K562 (cell line): Measurements from ENCODE around the gene ANKRD11. TPM values are rescaled to one million over a fixed set of nuclear protein-coding genes. Genes with fewer than 3 reads are reported as not detected.
A peak's percentile ranks its signal among the peaks of the same experiment; 100 is the strongest.

ENCODE experiments used
- ATAC-seq: fragments of 200-7000 bp; cut with Tn5 transposase; 3 replicates; pipeline ENCODE4 v1.9.1; 2020; ENCODE audit warnings: moderate library complexity
- BruUV-seq: library from RNA; stranded (reverse); fragments of 400-500 nt; replicated peaks from 2 replicates; lab custom pipeline; 2021; lab: Mats Ljungman, UMichigan
- CTCF ChIA-PET: fragments of 300-600 bp; formaldehyde crosslinking; extraction: SDS; loops from one replicate; lab custom pipeline; 2021; ENCODE audit warnings: low intra/inter-chr PET ratio; lab: Yijun Ruan, JAX
- POLR2A ChIA-PET: fragments of 300-600, 350-650 bp; sonication (Branson Sonifier 250); formaldehyde crosslinking; extraction: SDS; loops from one replicate; lab custom pipeline; 2021; ENCODE audit warnings: antibody characterized with exemption, inconsistent platforms; lab: Yijun Ruan, JAX
- DNase-seq, 4 experiments: peaks; one replicate each; pipeline versions ENCODE4 v3.0.0 to v3.0.0-alpha.2; 2011 to 2018; ENCODE audit warnings: low spot score in 3 of 4, mixed read lengths in 3 of 4; ENCODE audit errors: extremely low read depth in 1 of 4
- FAIRE-seq: peaks from 2 replicates; lab custom pipeline; 2011; peaks lifted over from hg19 to GRCh38; lab: Jason Lieb, UNC
- H2AFZ ChIP-seq: 2 replicates; pipeline ENCODE4 v1.6.0; 2011; ENCODE audit warnings: low read depth, low read length, control low read depth, inconsistent platforms
- H3K27ac ChIP-seq: fragments of 200-600 bp; 3 replicates; pipeline ENCODE4 v1.8.0; 2011; ENCODE audit warnings: low read depth, mild to moderate bottlenecking, control low read depth, inconsistent platforms, low read length, moderate library complexity, mixed read lengths; ENCODE audit errors: extremely low read depth
- H3K27me3 ChIP-seq, 2 experiments: fragments of 300-600 bp in 1 of 2; 2 replicates in 1 of 2; 3 replicates in 1 of 2; pipeline versions ENCODE4 v1.6.0 to v1.8.0; 2011; ENCODE audit warnings: inconsistent platforms in 2 of 2, low read length in 2 of 2, mild to moderate bottlenecking in 1 of 2, mixed read lengths in 1 of 2, moderate library complexity in 1 of 2; ENCODE audit not compliant: control insufficient read depth in 2 of 2, insufficient read depth in 2 of 2
- H3K36me3 ChIP-seq: fragments of 300-600 bp; 3 replicates; pipeline ENCODE4 v1.8.0; 2011; ENCODE audit warnings: mild to moderate bottlenecking, low read length, inconsistent platforms; ENCODE audit not compliant: control insufficient read depth, insufficient read depth
- H3K4me1 ChIP-seq, 2 experiments: fragments of 200-600 bp in 1 of 2; replicated peaks in 1 of 2; 2 replicates in 1 of 2; 3 replicates in 1 of 2; pipeline versions ENCODE4 v1.5.1 to v1.8.0; 2011; ENCODE audit warnings: inconsistent platforms in 2 of 2, low read length in 2 of 2, mild to moderate bottlenecking in 1 of 2, mixed read lengths in 1 of 2, moderate library complexity in 1 of 2; ENCODE audit not compliant: control insufficient read depth in 2 of 2, insufficient read depth in 2 of 2
- H3K4me2 ChIP-seq: 2 replicates; pipeline ENCODE4 v1.6.1; 2011; ENCODE audit warnings: low read length, control low read depth, inconsistent platforms, mixed read lengths; ENCODE audit not compliant: insufficient read depth
- H3K4me3 ChIP-seq: fragments of 200-600 bp; sonication (generic), shearing (Covaris generic); 2 replicates; pipeline ENCODE4 v1.5.1; 2016; ENCODE audit warnings: control low read depth, inconsistent platforms
- H3K79me2 ChIP-seq: fragments of 200-600 bp; 3 replicates; pipeline ENCODE4 v1.8.0; 2011; ENCODE audit warnings: low read length, inconsistent platforms; ENCODE audit not compliant: control insufficient read depth, insufficient read depth
- H3K9ac ChIP-seq, 2 experiments: 2 replicates each; pipeline versions ENCODE4 v1.6.0 to v1.6.1; 2011; ENCODE audit warnings: low read depth in 2 of 2, low read length in 2 of 2, control low read depth in 1 of 2, inconsistent platforms in 1 of 2, mild to moderate bottlenecking in 1 of 2, mixed read lengths in 1 of 2; ENCODE audit not compliant: insufficient read depth in 1 of 2
- H3K9me1 ChIP-seq: one replicate; pipeline ENCODE4 v1.6.0; 2011; ENCODE audit warnings: inconsistent platforms, mild to moderate bottlenecking, low read length, moderate library complexity; ENCODE audit not compliant: control insufficient read depth, insufficient read depth
- H3K9me3 ChIP-seq: replicated peaks from 2 replicates; pipeline ENCODE4 v1.5.1; 2011; ENCODE audit warnings: low read depth, low read length, inconsistent platforms; ENCODE audit not compliant: control insufficient read depth, insufficient read depth
- H4K20me1 ChIP-seq: replicated peaks from 2 replicates; pipeline ENCODE4 v1.6.1; 2011; ENCODE audit warnings: low read length, inconsistent platforms, mixed read lengths; ENCODE audit not compliant: control insufficient read depth, insufficient read depth
- ATF3 ChIP-seq, 2 experiments: fragments of 450-650 bp in 1 of 2; sonication (generic) in 1 of 2; formaldehyde crosslinking in 1 of 2; IDR thresholded peaks in 1 of 2; conservative IDR thresholded peaks in 1 of 2; 2 replicates each; pipeline versions ENCODE4 v1.6.1 to v1.8.1; 2016 to 2023; ENCODE audit warnings: mild to moderate bottlenecking in 2 of 2, moderate library complexity in 2 of 2, inconsistent platforms in 1 of 2, missing genetic modification reagents in 1 of 2
- CHD1 ChIP-seq: fragments of 200-600 bp; sonication (generic); IDR thresholded peaks from one replicate; pipeline ENCODE4 v1.6.1; 2012; ENCODE audit warnings: mild to moderate bottlenecking, moderate library complexity, low read length, inconsistent platforms
- DNMT1 ChIP-seq: fragments of 450-650 bp; IDR thresholded peaks from 2 replicates; pipeline ENCODE4 v1.6.1; 2016; ENCODE audit warnings: antibody characterized with exemption, mild to moderate bottlenecking
- FOXP4 ChIP-seq: sonication (generic); formaldehyde crosslinking; IDR thresholded peaks from 2 replicates; pipeline ENCODE4 v1.8.0; 2022; ENCODE audit warnings: mild to moderate bottlenecking, missing genetic modification reagents, borderline replicate concordance
- HDAC1 ChIP-seq, 2 experiments: fragments of 450-650 bp; IDR thresholded peaks; 2 replicates each; pipeline ENCODE4 v1.6.1; 2016 to 2017; ENCODE audit warnings: inconsistent platforms in 1 of 2, mild to moderate bottlenecking in 1 of 2, moderate library complexity in 1 of 2
- HMG20A ChIP-seq: fragments of 450-650 bp; formaldehyde crosslinking; conservative IDR thresholded peaks from 2 replicates; pipeline ENCODE4 v1.4.0; 2020; ENCODE audit warnings: mild to moderate bottlenecking, mixed read lengths
- HMG20B ChIP-seq: fragments of 250-450 bp; sonication (Bioruptor Pico); IDR thresholded peaks from 2 replicates; pipeline ENCODE4 v1.5.0; 2021; ENCODE audit warnings: mild to moderate bottlenecking
- JUN ChIP-seq, 2 experiments: sonication (generic) in 1 of 2; formaldehyde crosslinking in 1 of 2; IDR thresholded peaks; 2 replicates each; pipeline versions ENCODE4 v1.6.1 to v1.8.0; 2012 to 2022; ENCODE audit warnings: borderline replicate concordance in 2 of 2, mild to moderate bottlenecking in 2 of 2, improper control_type of control experiment in 1 of 2, low read depth in 1 of 2, low read length in 1 of 2, missing genetic modification reagents in 1 of 2
- RCOR1 ChIP-seq, 2 experiments: IDR thresholded peaks; 2 replicates each; pipeline ENCODE4 v1.6.1; 2012; ENCODE audit warnings: low read depth in 2 of 2, low read length in 2 of 2, borderline replicate concordance in 1 of 2, improper control_type of control experiment in 1 of 2
- SMARCA5 ChIP-seq: fragments of 450-650 bp; IDR thresholded peaks from 2 replicates; pipeline ENCODE4 v1.6.1; 2016
- TEAD2 ChIP-seq: fragments of 450-650 bp; IDR thresholded peaks from 2 replicates; pipeline ENCODE4 v1.6.1; 2016; ENCODE audit warnings: missing genetic modification characterization, control low read depth, missing compliant biosample characterization
- ZNF263 ChIP-seq: sonication (generic); formaldehyde crosslinking; IDR thresholded peaks from 2 replicates; pipeline ENCODE4 v1.8.0; 2022; ENCODE audit warnings: mild to moderate bottlenecking, missing genetic modification reagents, borderline replicate concordance
- ZNF518B ChIP-seq: fragments of 250-450 bp; sonication (Bioruptor Pico); IDR thresholded peaks from 2 replicates; pipeline ENCODE4 v1.5.0; 2021; ENCODE audit warnings: mild to moderate bottlenecking, moderate library complexity
- ZNF717 ChIP-seq: fragments of 250-450 bp; sonication (Bioruptor Pico); IDR thresholded peaks from 2 replicates; pipeline ENCODE4 v1.5.0; 2021
- WGBS: fragments of 100-300 bp; shearing (Covaris generic); methylation state at CpG from one replicate; pipeline ENCODE4 v1.1.6; 2016; ENCODE audit warnings: low coverage, mixed read lengths; ENCODE audit not compliant: insufficient coverage; ENCODE audit errors: missing lambda C conversion rate; 5-methylcytosine and 5-hydroxymethylcytosine counted together
- in situ Hi-C: fragments of 300-500 bp; cut with MboI; formaldehyde crosslinking; loops from 4 replicates; pipeline ENCODE4 v1.15.0; 2018; ENCODE audit warnings: inconsistent platforms, mixed read lengths
- intact Hi-C: fragments of 100-400 bp; cut with micrococcal nuclease; formaldehyde crosslinking; loops from 2 replicates; pipeline ENCODE4 v1.14.2; 2022
- polyA plus RNA-seq, 8 experiments: library from polyadenylated mRNA; depleted of rRNA in 4 of 8; stranded (reverse) in 5 of 8; unstranded in 3 of 8; fragments of >200 nt; fragmentation: Nextera tagmentation in 2 of 8; fragmentation: Illumina TruSeq in 1 of 8; extraction: Ambion mirVana in 2 of 8; extraction: Trizol in 1 of 8; gene quantifications; 2 replicates each; pipeline versions ENCODE4 v1.2.1 to v1.2.3, GENCODE V29; 2011 to 2014; ENCODE audit warnings: inconsistent platforms in 1 of 8, missing spikeins in 1 of 8
- total RNA-seq, 7 experiments: library from RNA; depleted of rRNA in 6 of 7; stranded (reverse); fragments of >200 nt in 6 of 7; fragmentation: Illumina TruSeq in 2 of 7; extraction: Trizol in 2 of 7; gene quantifications; 2 replicates each; pipeline versions ENCODE4 v1.2.1 to v1.2.3, GENCODE V29; 2011 to 2021; ENCODE audit warnings: low replicate concordance in 1 of 7

The ANKRD11 gene
- total and polyA plus RNA-seq, 9 of the 15 experiments (the other 6 are each of a cell fraction or from before 2014, with no cell fraction given) = 4.7 to 126 (median 31.7) TPM

GRCh38 chr16:89365044-89365467 lies 125.3 kb downstream of the ANKRD11 start:
- BruUV-seq = no TSS peak
- Histone ChIP-seq H3K4me2 (no peak overlapping the region), H3K9me3 (no peaks in the 10 kb centered on the region), H3K36me3 (peaks cover 21% of the 10 kb centered on the region; the same call in 2 of the 3 replicates), H3K9me1 (peaks cover 29% of the 10 kb centered on the region), H3K9ac (no peak overlapping the region), H3K4me1 (peaks cover 48 to 50% of the 10 kb centered on the region in 2 experiments), H3K27me3 (no peaks in the 10 kb centered on the region), H2AFZ (no peak overlapping the region), H3K4me3 (no peak overlapping the region), H3K79me2 (peaks cover 99% of the 10 kb centered on the region), H4K20me1 (peaks cover 88% of the 10 kb centered on the region), H3K27ac (no peak overlapping the region)
- 0% methylated on average over 2 of the region's 2 CpGs for WGBS
- intact Hi-C loops = no loop called here
- ATAC-seq (peak; percentile 15), FAIRE-seq (peak; percentile 59), DNase-seq (no peak)
- ChIA-PET CTCF (no interaction called here), POLR2A (interaction anchor here (0.7 to 1.5 kb wide), 3 partner anchors 9 to 19 kb away, joined by 4 to 5 read pairs (median 5); no protein-coding TSS in a partner anchor)
- in situ Hi-C loops = no loop called here
- TF ChIP-seq FOXP4 (CRISPR knock-in tag) (no peak), CHD1 (no peak), SMARCA5 (no peak), HMG20B (CRISPR knock-in tag) (no peak), ATF3 (IDR thresholded peaks at IDR 0.05) (peak; percentile 24; the same call in 1 of the 2 replicates), ATF3 (CRISPR knock-in tag; conservative IDR thresholded peaks at IDR 0.05) (no peak), ZNF518B (CRISPR knock-in tag) (no peak), ZNF263 (CRISPR knock-in tag) (0 out of 2 replicates have a peak, but pooled peaks have one; percentile 27), JUN (IDR thresholded peaks at IDR 0.05; ENCODE audit: borderline replicate concordance, low read depth, low read length) (0 out of 2 replicates have a peak, but pooled peaks have one; percentile 14), JUN (CRISPR knock-in tag; IDR thresholded peaks at IDR 0.05; ENCODE audit: borderline replicate concordance) (no peak), TEAD2 (tag) (no peak), ZNF717 (CRISPR knock-in tag) (no peak), DNMT1 (no peak), RCOR1 (IDR thresholded peaks at IDR 0.05; ENCODE audit: borderline replicate concordance in 1 of 2, low read depth in 2 of 2, low read length in 2 of 2) (peak in 1 of 2 experiments; percentile 88; a peak in 2 of 4 replicates), HMG20A (CRISPR knock-in tag) (no peak), HDAC1 (IDR thresholded peaks at IDR 0.05) (peak in 1 of 2 experiments; percentile 50; a peak in 1 of 4 replicates)
